Effector memory CD4-positive, alpha-beta T cell (primary cell): Measurements from ENCODE around the gene NEDD4.
"Not testable (repeated sequence)": the region's sequence is repeated elsewhere in the genome, so short reads cannot be mapped to it uniquely, and the experiment has no call there.

Experiments
- DNase-seq, 3 donors: peaks; one replicate each; pipeline ENCODE4 v3.0.0-alpha.2; 2020
- H3K27ac ChIP-seq: 2 replicates; pipeline ENCODE4 v1.7.0; 2013; ENCODE audit warnings: mild to moderate bottlenecking, low read length, moderate library complexity; ENCODE audit not compliant: insufficient read depth, poor library complexity, severe bottlenecking
- H3K27me3 ChIP-seq: replicated peaks from 2 replicates; pipeline ENCODE4 v1.7.0; 2013; ENCODE audit warnings: mild to moderate bottlenecking, low read length; ENCODE audit not compliant: insufficient read depth, control insufficient read depth, poor library complexity, severe bottlenecking
- H3K36me3 ChIP-seq: 2 replicates; pipeline ENCODE4 v1.7.0; 2013; ENCODE audit warnings: mild to moderate bottlenecking, low read length, moderate library complexity; ENCODE audit not compliant: control insufficient read depth, insufficient read depth
- H3K4me1 ChIP-seq: 2 replicates; pipeline ENCODE4 v1.7.0; 2013; ENCODE audit warnings: low read length, mild to moderate bottlenecking; ENCODE audit not compliant: control insufficient read depth, insufficient read depth, poor library complexity, severe bottlenecking
- H3K4me3 ChIP-seq: 2 replicates; pipeline ENCODE4 v1.7.0; 2013; ENCODE audit warnings: low read length, low read depth, mild to moderate bottlenecking; ENCODE audit not compliant: insufficient read depth, poor library complexity, severe bottlenecking
- H3K9me3 ChIP-seq: 2 replicates; pipeline ENCODE4 v1.7.0; 2013; ENCODE audit warnings: mild to moderate bottlenecking, low read length, moderate library complexity; ENCODE audit not compliant: control insufficient read depth

NEDD4 gene

DNA sequence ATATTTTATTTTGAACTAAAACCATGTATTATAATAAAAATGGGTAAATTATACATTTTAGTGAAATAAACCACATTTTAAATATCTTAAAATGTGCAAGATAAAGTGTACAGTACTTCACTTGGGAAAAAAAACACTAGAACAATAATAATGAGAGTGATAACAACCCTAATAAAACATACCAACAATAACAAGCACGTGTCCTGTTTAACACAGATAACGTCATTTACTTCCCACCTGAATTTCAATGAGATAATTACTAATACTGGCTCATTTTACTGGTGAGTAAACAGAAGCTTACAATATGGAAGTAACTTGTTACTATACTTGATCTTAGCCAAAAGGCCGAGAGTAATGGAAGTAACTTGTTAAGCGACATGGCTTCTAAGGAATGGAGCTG, 140.3 kb downstream of the NEDD4 start:
- Histone ChIP-seq H3K9me3 (no peaks in the 10 kb centered on the region), H3K27ac (no peak overlapping the region), H3K27me3 (no peaks in the 10 kb centered on the region), H3K4me3 (no peak overlapping the region), H3K4me1 (no peaks in the 10 kb centered on the region), H3K36me3 (no peaks in the 10 kb centered on the region)
- no peak for DNase-seq

DNA sequence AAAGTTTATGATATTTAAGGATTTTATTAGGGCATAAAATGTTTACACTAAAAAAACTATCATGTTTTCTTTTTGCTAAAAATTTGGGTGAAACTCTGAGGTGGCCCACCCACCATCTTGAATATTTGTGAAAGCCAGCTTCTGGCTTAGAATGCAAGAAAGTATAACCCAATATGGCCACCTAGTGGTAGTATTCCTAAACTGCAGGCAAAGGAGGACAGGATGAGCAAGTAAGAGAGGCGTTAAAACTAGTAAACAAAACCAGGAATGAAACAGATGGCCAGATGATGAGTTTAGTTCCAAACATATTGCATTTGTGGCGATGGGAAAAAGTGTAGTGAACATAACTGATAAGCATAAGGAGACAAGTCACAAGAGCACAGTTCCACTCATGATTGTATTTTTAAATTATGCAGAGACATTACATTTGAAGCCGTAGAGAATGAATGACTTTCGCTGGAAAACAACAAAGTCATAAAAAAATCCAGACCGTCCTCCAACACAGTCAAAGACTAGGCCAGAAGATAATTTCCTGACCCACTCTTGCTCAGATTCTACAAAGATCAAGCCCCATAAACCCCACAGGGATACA, 147.2 kb downstream of the NEDD4 start:
- DNase-seq = peak in 1 of 3 donors; percentile 11

DNA sequence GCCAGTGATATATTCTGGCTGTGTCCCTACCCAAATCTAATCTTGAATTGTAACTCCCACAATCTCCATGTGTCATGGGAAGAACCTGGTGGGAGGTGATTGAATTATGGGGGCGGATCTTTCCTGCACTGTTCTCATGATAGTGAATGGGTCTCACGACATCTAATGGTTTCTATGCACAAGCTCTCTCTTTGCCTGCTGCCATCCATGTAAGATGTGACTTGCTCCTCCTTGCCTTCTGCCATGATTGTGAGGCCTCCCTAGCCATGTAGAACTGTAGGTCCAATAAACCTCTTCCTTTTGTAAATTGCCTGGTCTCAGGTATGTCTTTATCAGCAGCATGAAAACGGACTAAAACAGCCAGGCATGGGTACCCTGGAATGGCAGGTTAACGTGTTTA, 150.5 kb downstream of the NEDD4 start:
- not testable (repeated sequence) for DNase-seq, H3K36me3 ChIP-seq, H3K4me3 ChIP-seq, H3K27ac ChIP-seq, H3K4me1 ChIP-seq, H3K27me3 ChIP-seq, H3K9me3 ChIP-seq

More for the DNA sequence above, 147.2 kb downstream of the NEDD4 start:
- no peaks in the 10 kb centered on the region for H3K9me3 ChIP-seq
- no peak overlapping the region for H3K27ac ChIP-seq
- H3K4me3 ChIP-seq = no peak overlapping the region
- H3K27me3 ChIP-seq = no peaks in the 10 kb centered on the region
- no peaks in the 10 kb centered on the region for H3K36me3 ChIP-seq
- no peaks in the 10 kb centered on the region for H3K4me1 ChIP-seq

DNA sequence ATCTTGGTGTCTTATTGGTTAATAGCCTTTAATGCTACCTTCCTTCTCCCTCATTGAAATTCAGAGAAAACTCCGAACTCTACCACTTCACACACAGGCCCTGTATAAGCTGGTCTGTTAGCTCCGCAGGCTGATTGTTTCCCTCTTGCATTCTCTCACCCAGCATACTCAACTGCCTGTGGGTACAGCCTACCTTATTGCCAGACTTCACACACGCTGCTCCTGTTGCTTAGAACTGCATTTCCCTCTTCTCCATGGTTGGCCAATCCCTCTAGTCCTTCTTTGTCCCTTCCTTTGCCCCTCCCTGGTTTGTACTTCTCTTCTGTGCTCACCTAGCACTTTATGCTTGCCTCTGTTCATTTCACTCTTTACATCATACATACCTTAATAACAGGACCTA, 157.5 kb downstream of the NEDD4 start:
- Histone ChIP-seq H3K4me1 (no peaks in the 10 kb centered on the region), H3K36me3 (no peaks in the 10 kb centered on the region), H3K9me3 (no peaks in the 10 kb centered on the region), H3K4me3 (no peak overlapping the region), H3K27ac (no peak overlapping the region), H3K27me3 (no peaks in the 10 kb centered on the region)
- no peak for DNase-seq

DNA sequence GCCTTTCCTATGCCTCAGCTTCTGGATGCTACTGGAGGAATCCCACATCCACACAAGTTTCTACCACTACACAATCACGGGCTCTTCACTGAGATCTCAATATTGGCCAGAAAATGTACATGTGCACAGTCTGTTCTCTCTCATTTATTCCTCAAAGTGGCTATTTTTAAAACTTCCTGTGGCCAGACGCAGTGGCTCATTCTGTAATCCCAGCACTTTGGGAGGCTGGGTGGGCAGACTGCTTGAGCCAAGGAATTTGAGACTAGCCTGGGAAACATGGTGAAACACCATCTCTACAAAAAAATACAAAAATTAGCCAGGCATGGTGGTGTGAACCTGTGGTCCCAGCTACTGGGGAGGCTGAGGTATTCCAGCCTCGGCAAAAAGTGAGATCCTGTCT, 159.1 kb downstream of the NEDD4 start:
- Histone ChIP-seq H3K27ac (no peak overlapping the region), H3K27me3 (no peaks in the 10 kb centered on the region), H3K4me3 (no peak overlapping the region), H3K9me3 (no peaks in the 10 kb centered on the region), H3K36me3 (no peaks in the 10 kb centered on the region), H3K4me1 (peaks cover 5% of the 10 kb centered on the region)
- DNase-seq = no peak

DNA sequence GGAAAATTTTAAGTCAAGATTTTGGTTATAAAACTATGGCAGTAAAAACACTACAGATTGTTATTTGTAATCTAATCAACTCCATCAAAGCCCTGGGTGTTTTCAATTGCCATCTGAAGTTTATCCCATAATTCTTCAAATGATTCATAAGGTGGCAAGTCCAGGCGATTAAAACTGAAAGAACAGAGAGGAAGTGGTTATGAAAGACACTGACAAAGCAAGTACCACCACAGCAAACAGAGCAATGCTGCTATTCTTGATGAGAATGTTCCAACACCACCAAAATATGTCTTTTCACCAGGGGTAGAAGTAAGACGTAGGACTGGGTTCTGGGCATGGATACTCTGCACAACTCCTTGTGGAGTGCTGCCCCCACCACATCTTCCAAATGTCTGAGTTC, 163.6 kb downstream of the NEDD4 start:
- Histone ChIP-seq H3K9me3 (no peaks in the 10 kb centered on the region), H3K36me3 (no peaks in the 10 kb centered on the region), H3K4me1 (peaks cover 5% of the 10 kb centered on the region), H3K4me3 (no peak overlapping the region), H3K27ac (no peak overlapping the region), H3K27me3 (no peaks in the 10 kb centered on the region)
- no peak for DNase-seq

DNA sequence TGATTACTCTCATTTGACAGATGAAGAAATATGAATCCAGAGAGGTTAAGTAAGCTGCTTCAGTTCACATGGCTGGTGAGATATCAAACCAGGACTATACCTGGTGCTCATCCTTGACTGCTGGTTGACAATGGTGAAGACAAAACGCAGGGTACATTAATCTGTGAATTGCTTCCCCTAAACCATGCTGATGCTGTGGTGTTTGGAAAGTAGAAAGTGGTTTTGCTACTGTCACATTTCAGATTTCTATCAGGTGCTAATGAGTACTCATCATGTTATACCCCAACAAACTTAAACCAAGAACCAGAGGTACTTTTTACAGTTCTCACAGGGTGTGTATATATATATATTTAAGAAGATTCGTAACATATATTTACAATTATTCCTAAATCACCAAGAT, 165.5 kb downstream of the NEDD4 start:
- Histone ChIP-seq H3K27ac (no peak overlapping the region), H3K27me3 (no peaks in the 10 kb centered on the region), H3K36me3 (no peaks in the 10 kb centered on the region), H3K9me3 (no peaks in the 10 kb centered on the region), H3K4me3 (no peak overlapping the region), H3K4me1 (peaks cover 5% of the 10 kb centered on the region)
- no peak for DNase-seq

DNA sequence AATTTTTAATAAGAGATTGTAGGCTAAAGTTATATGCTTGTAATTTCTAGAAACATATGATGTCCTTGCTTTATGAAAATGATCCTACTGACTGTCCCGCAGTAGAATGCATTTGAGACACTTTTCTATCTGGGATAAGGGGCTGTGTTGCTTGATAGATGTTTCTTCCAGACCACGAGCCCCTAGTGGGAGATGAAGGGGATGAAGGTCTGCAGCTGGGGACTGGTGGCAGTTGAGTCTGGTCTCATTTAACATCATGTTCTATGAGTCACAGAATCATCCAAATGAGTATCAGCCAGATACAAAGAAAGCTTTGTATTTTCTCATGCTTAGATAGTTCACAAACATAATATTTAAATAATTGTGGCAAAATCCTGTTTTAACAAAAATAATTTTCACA, 166.2 kb downstream of the NEDD4 start:
- no peak for DNase-seq
- H3K27ac ChIP-seq = no peak overlapping the region
- no peaks in the 10 kb centered on the region for H3K27me3 ChIP-seq
- no peak overlapping the region for H3K4me3 ChIP-seq
- H3K4me1 ChIP-seq = peaks cover 5% of the 10 kb centered on the region
- no peaks in the 10 kb centered on the region for H3K9me3 ChIP-seq
- H3K36me3 ChIP-seq = no peaks in the 10 kb centered on the region

DNA sequence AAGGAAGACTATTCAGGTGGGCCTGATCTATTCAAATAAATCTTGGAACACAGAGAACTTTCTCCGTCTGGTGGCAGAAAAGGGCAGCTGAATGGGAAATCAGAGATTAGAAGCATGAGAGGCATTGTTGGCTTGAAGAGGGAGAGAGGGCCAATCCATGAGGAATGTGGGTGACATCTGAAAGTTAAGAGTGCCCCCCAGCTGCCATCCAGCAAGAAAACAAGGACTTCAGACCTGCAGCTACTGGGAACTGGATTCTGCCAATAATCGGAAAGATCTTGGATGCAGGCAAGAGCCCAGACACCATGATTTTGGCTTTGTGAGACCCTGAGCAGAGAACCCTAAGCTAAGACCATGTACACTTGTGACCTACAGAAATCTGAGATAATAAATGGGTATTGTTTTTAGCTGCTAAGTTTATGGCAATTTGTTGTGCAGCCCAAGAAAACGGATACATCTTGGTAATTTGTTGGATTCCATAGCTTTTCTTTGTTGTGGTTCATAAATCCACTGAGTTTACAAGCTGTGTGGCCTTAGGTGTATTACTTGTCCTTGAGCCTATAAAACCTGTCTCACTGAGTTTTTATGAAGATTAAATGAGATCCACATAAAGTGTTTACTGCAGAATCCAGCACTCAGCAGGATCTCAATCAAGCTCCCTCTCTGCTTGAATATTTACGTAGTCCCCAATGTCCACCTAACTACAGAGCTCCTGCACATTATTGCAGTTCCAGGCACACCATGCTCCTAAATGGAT, 168.4 kb downstream of the NEDD4 start:
- H3K4me3 ChIP-seq = no peak overlapping the region
- no peaks in the 10 kb centered on the region for H3K9me3 ChIP-seq
- H3K36me3 ChIP-seq = no peaks in the 10 kb centered on the region
- peaks cover 1% of the 10 kb centered on the region for H3K4me1 ChIP-seq
- no peaks in the 10 kb centered on the region for H3K27me3 ChIP-seq
- no peak overlapping the region for H3K27ac ChIP-seq
- DNase-seq = no peak

DNA sequence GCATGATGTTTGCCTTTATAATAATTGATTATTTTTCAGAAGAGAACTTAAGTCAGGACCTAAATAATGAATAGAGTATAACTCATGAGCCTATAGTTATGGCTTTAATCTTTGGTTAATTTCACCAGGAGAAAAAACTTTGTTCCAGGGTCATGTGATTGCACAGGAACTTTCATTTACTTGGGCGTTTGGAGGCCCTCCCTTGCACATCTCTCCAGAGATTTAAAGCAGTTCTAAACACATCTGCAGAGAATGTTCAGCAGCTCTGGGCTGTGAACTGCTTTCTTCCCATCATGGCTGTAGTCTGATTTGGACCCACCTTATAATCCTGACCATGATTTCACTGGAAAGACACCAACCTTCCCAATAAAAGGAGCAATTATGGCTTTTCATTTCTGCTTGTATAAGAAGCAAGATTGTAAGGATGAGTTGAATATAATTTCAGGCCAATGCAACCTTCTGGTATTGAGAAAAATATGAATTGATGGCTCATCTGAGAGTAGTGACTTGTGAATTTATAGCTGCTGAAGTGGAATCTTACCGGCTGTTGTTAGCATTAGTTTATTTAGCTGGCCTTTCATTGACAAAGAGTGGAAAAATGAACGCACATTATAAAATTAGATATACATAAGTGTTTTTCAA, 169.6 kb downstream of the NEDD4 start:
- H3K36me3 ChIP-seq = no peaks in the 10 kb centered on the region
- no peaks in the 10 kb centered on the region for H3K9me3 ChIP-seq
- DNase-seq = no peak
- H3K4me1 ChIP-seq = no peaks in the 10 kb centered on the region
- no peak overlapping the region for H3K4me3 ChIP-seq
- no peaks in the 10 kb centered on the region for H3K27me3 ChIP-seq
- no peak overlapping the region for H3K27ac ChIP-seq
